WERI-Rb-1 (cell line): ENCODE data around the gene ZKSCAN3.
"Not testable (repeated sequence)": the region's sequence is repeated elsewhere in the genome, so short reads cannot be mapped to it uniquely, and the experiment has no call there.

Source experiments
- DNase-seq: peaks from one replicate; pipeline ENCODE4 v3.0.0-alpha.2; 2020
- H3K27ac ChIP-seq: fragments of 250-450 bp; sonication (Bioruptor Pico); 2 replicates; pipeline ENCODE4 v1.5.1; 2020; ENCODE audit warnings: mild to moderate bottlenecking, moderate library complexity
- H3K27me3 ChIP-seq: fragments of 250-450 bp; sonication (Bioruptor Pico); 2 replicates; pipeline ENCODE4 v1.5.1; 2021; ENCODE audit warnings: mild to moderate bottlenecking, low read depth, moderate library complexity; ENCODE audit not compliant: insufficient read depth, severe bottlenecking
- H3K36me3 ChIP-seq: fragments of 250-450 bp; sonication (Bioruptor Pico); 2 replicates; pipeline ENCODE4 v1.5.1; 2020; ENCODE audit warnings: mild to moderate bottlenecking, moderate library complexity
- H3K4me3 ChIP-seq: 2 replicates; pipeline ENCODE4 v1.5.1; 2011; ENCODE audit warnings: low read depth, mild to moderate bottlenecking, control low read depth, low read length
- H3K9me3 ChIP-seq: fragments of 250-450 bp; sonication (Bioruptor Pico); 2 replicates; pipeline ENCODE4 v1.5.1; 2021; ENCODE audit warnings: mild to moderate bottlenecking, moderate library complexity; ENCODE audit not compliant: severe bottlenecking
- TF ChIP-seq, protein P1 (sequence below): IDR thresholded peaks from 2 replicates; pipeline ENCODE4 v1.5.1; 2011; ENCODE audit warnings: low read depth, mild to moderate bottlenecking, control low read depth, inconsistent platforms, low read length

The ZKSCAN3 gene

GRCh38 chr6:28401172-28401571, 51.4 kb downstream of the ZKSCAN3 start:
- TF ChIP-seq, protein P1, sequence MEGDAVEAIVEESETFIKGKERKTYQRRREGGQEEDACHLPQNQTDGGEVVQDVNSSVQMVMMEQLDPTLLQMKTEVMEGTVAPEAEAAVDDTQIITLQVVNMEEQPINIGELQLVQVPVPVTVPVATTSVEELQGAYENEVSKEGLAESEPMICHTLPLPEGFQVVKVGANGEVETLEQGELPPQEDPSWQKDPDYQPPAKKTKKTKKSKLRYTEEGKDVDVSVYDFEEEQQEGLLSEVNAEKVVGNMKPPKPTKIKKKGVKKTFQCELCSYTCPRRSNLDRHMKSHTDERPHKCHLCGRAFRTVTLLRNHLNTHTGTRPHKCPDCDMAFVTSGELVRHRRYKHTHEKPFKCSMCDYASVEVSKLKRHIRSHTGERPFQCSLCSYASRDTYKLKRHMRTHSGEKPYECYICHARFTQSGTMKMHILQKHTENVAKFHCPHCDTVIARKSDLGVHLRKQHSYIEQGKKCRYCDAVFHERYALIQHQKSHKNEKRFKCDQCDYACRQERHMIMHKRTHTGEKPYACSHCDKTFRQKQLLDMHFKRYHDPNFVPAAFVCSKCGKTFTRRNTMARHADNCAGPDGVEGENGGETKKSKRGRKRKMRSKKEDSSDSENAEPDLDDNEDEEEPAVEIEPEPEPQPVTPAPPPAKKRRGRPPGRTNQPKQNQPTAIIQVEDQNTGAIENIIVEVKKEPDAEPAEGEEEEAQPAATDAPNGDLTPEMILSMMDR, result no peak
- no peaks in the 10 kb centered on the region for H3K9me3 ChIP-seq
- no peak for DNase-seq
- H3K27me3 ChIP-seq, result no peaks in the 10 kb centered on the region
- H3K4me3 ChIP-seq, result no peak overlapping the region
- peaks cover 22% of the 10 kb centered on the region for H3K36me3 ChIP-seq
- H3K27ac ChIP-seq, result no peak overlapping the region

GRCh38 chr6:28402197-28402596, 52.5 kb downstream of the ZKSCAN3 start:
- no peak for DNase-seq
- peaks cover 12% of the 10 kb centered on the region for H3K36me3 ChIP-seq
- H3K27ac ChIP-seq, result no peak overlapping the region
- no peaks in the 10 kb centered on the region for H3K27me3 ChIP-seq
- H3K9me3 ChIP-seq, result no peaks in the 10 kb centered on the region
- TF ChIP-seq, protein P1, result no peak
- no peak overlapping the region for H3K4me3 ChIP-seq

DNA sequence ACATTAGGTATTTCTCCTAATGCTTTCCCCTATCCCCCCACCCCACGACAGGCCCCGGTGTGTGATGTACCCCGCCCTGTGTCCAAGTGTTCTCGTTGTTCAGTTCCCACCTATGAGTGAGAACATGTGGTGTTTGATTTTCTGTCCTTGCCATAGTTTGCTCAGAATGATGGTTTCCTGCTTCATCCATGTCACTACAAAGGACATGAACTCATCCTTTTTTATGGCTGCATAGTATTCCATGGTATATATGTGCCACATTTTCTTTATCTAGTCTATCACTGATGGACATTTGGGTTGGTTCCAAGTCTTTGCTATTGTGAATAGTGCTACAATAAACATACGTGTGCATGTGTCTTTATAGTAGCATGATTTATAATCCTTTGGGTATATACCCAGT, 54.2 kb downstream of the ZKSCAN3 start:
- not testable (repeated sequence) for DNase-seq, H3K4me3 ChIP-seq, H3K27me3 ChIP-seq, H3K9me3 ChIP-seq, H3K36me3 ChIP-seq, H3K27ac ChIP-seq

GRCh38 chr6:28407401-28407800, 57.7 kb downstream of the ZKSCAN3 start:
- no peak overlapping the region for H3K27ac ChIP-seq
- H3K27me3 ChIP-seq, result no peaks in the 10 kb centered on the region
- TF ChIP-seq, protein P1, result no peak
- H3K4me3 ChIP-seq, result no peak overlapping the region
- H3K9me3 ChIP-seq, result no peaks in the 10 kb centered on the region
- no peak for DNase-seq
- H3K36me3 ChIP-seq, result no peaks in the 10 kb centered on the region

DNA sequence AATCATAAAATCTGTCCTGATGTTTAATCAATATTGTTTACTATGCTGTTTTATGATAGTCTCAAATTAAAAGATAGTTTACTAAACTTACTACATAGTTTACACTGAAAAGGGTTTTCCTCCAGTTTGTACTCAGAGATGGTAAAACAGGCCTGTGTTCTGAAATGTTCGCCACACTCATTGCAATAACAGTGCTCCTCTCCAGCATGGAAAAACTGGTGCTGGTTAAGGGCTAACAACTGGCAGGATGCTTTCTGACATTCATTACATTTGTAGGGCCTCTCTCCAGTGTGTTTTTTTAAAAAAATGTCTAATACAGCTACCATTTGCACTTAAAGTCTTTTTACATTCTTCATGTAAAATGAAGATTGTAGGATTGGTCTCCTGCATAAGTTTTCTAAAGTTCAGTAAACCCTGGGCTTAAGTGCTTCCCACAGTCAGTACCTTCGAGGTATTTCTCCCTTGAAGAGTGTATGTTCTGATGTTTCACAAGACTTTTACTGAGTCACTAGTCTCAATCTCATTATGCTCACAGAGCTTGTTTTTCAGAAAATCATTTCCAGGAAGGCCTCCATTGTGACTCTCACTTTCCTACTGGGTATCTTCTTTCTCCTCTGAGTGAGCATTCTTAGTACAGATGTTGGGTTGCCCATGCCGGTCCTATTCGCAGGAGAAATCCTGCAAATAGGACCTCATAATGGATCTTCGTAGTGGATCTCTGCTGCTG, 58.5 kb downstream of the ZKSCAN3 start:
- H3K4me3 ChIP-seq, result no peak overlapping the region
- H3K36me3 ChIP-seq, result no peaks in the 10 kb centered on the region
- TF ChIP-seq, protein P1, result no peak
- no peak overlapping the region for H3K27ac ChIP-seq
- no peaks in the 10 kb centered on the region for H3K9me3 ChIP-seq
- no peaks in the 10 kb centered on the region for H3K27me3 ChIP-seq
- DNase-seq, result no peak

- no peak overlapping the region for H3K27ac ChIP-seq
- DNase-seq, result no peak
Measured at GRCh38 chr6:28410767-28411166, 61.0 kb downstream of the ZKSCAN3 start.

More at GRCh38 chr6:28410767-28411166, 61.0 kb downstream of the ZKSCAN3 start:
- Histone ChIP-seq H3K4me3 (no peak overlapping the region), H3K27me3 (no peaks in the 10 kb centered on the region), H3K36me3 (no peaks in the 10 kb centered on the region), H3K9me3 (no peaks in the 10 kb centered on the region)
- TF ChIP-seq, protein P1, result no peak
